HEK293 (cell line): Measurements from ENCODE around the gene DAGLA.

ENCODE experiments used
- GLI4 ChIP-seq: fragments of 450-650 bp; formaldehyde crosslinking; IDR thresholded peaks from 2 replicates; pipeline ENCODE4 v1.5.1; 2016; ENCODE audit warnings: missing biosample characterization, missing genetic modification characterization
- REST ChIP-seq: fragments of 450-650 bp; formaldehyde crosslinking; IDR thresholded peaks from 2 replicates; pipeline ENCODE4 v1.5.1; 2016; ENCODE audit warnings: missing biosample characterization, missing genetic modification characterization

- TF ChIP-seq REST (tag by site-specific recombination) (no peak), GLI4 (tag by site-specific recombination) (no peak)
Observed at GRCh38 chr11:61795876-61796526, 115.8 kb downstream of the DAGLA start.
